Measurements from ENCODE around the gene MLLT3. TPM values are rescaled to one million over a fixed set of nuclear protein-coding genes. Genes with fewer than 3 reads are reported as not detected.

The MLLT3 gene
- total and polyA plus RNA-seq, 2 of the 8 experiments (the other 6 are each of a cell fraction or from before 2014, with no cell fraction given): 5.9 to 9.6 TPM

DNA sequence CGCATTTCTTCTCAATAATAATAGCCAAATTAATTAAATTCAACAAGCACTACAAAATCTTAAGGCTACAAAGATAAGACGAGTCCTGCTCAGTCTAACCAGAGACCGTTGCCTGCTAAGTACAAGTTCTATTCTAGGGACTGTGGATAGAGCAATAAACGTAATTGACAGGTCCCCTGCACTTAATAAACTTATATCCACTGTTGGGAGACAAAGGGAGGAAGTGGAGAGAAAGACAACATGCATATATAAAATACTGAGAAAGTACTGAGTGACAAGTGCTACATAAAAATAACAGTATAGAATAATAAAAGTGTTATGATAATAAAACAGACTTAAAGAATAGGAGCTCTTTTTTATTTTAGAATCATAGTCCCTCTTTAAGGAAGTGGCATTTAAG is 158.1 kb downstream of the MLLT3 start:
- TF ChIP-seq BACH1 (IDR thresholded peaks at IDR 0.05; ENCODE audit: low read length) (no peak), TEAD4 (IDR thresholded peaks at IDR 0.05; ENCODE audit: low read depth, low read length) (no peak), JUN (IDR thresholded peaks at IDR 0.05; ENCODE audit: low read depth, low read length) (no peak), CREB1 (IDR thresholded peaks at IDR 0.05) (no peak), GABPA (IDR thresholded peaks at IDR 0.05; ENCODE audit: borderline replicate concordance, insufficient read depth, low read length) (no peak), ASH2L (IDR thresholded peaks at IDR 0.05; ENCODE audit: low read length) (no peak), SP2 (IDR thresholded peaks at IDR 0.05; ENCODE audit: low read length) (no peak), GTF2F1 (IDR thresholded peaks at IDR 0.05; ENCODE audit: borderline replicate concordance, low read depth, low read length) (no peak), NANOG (IDR thresholded peaks at IDR 0.05; ENCODE audit: insufficient read depth, low read depth, low read length, poor library complexity, severe bottlenecking) (no peak), RBBP5 (IDR thresholded peaks at IDR 0.05; ENCODE audit: borderline replicate concordance, low read depth, low read length) (no peak), BCL11A (IDR thresholded peaks at IDR 0.05; ENCODE audit: low read depth in 2 of 2, low read length in 2 of 2) (no peak), MAFK (IDR thresholded peaks at IDR 0.05; ENCODE audit: low read depth, low read length) (no peak)
- TF ChIP-seq, protein P1, sequence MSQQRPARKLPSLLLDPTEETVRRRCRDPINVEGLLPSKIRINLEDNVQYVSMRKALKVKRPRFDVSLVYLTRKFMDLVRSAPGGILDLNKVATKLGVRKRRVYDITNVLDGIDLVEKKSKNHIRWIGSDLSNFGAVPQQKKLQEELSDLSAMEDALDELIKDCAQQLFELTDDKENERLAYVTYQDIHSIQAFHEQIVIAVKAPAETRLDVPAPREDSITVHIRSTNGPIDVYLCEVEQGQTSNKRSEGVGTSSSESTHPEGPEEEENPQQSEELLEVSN (IDR thresholded peaks at IDR 0.05): no peak
- Histone ChIP-seq H2BK20ac (ENCODE audit: low read length) (no peak overlapping the region), H4K20me1 (replicated peaks in 1 of 2; ENCODE audit: control insufficient read depth in 1 of 2, insufficient read depth in 2 of 2, low read length in 2 of 2) (no peaks in the 10 kb centered on the region), H4K5ac (ENCODE audit: insufficient read length, low read depth, low read length) (no peak overlapping the region), H3K56ac (replicated peaks; ENCODE audit: insufficient read length, low read depth, low read length) (no peak overlapping the region), H3K36me3 (ENCODE audit: control insufficient read depth in 2 of 4, insufficient read depth in 4 of 4, low read length in 3 of 4) (no peaks in the 10 kb centered on the region), H2AFZ (ENCODE audit: low read length) (no peak overlapping the region), H3K4ac (replicated peaks; ENCODE audit: insufficient read length, low read depth, low read length) (no peak overlapping the region), H4K91ac (replicated peaks; ENCODE audit: insufficient read length, low read length) (no peak overlapping the region), H3K4me3 (ENCODE audit: extremely low read depth in 1 of 4, insufficient read depth in 2 of 4, low read depth in 3 of 4, low read length in 4 of 4) (no peak overlapping the region), H3K4me2 (ENCODE audit: insufficient read depth in 1 of 2, low read depth in 2 of 2, low read length in 2 of 2) (no peak overlapping the region), H3K9ac (replicated peaks in 1 of 4; ENCODE audit: extremely low read depth in 1 of 4, low read depth in 3 of 4, low read length in 3 of 4) (no peak overlapping the region), H3K27ac (ENCODE audit: low read depth, low read length) (no peak overlapping the region), H3K79me2 (ENCODE audit: control insufficient read depth in 1 of 2, insufficient read depth in 2 of 2, low read length in 2 of 2) (no peaks in the 10 kb centered on the region), H2BK12ac (ENCODE audit: low read depth, low read length) (no peak overlapping the region), H2AK5ac (ENCODE audit: low read depth, low read length) (no peak overlapping the region), H3K9me3 (ENCODE audit: insufficient read depth in 2 of 2, low read depth in 1 of 2, low read length in 1 of 2) (no peaks in the 10 kb centered on the region), H3K23me2 (ENCODE audit: low read depth, low read length) (no peaks in the 10 kb centered on the region), H3K79me1 (ENCODE audit: low read depth, low read length) (no peaks in the 10 kb centered on the region), H2BK15ac (ENCODE audit: low read length) (no peak overlapping the region), H3K18ac (ENCODE audit: extremely low read depth, low read length) (no peak overlapping the region), H4K8ac (ENCODE audit: extremely low read depth, insufficient read depth, low read length) (no peak overlapping the region), H3K14ac (ENCODE audit: insufficient read length) (no peak overlapping the region), H3K27me3 (replicated peaks in 1 of 4; ENCODE audit: control insufficient read depth in 3 of 4, extremely low read depth in 1 of 4, insufficient read depth in 3 of 4, low read length in 3 of 4) (no peaks in the 10 kb centered on the region), H3K4me1 (replicated peaks in 1 of 4; ENCODE audit: control insufficient read depth in 3 of 4, insufficient read depth in 4 of 4, low read length in 3 of 4) (no peaks in the 10 kb centered on the region), H2BK120ac (replicated peaks; ENCODE audit: low read depth, low read length) (no peak overlapping the region), H2BK5ac (ENCODE audit: low read depth, low read length) (no peak overlapping the region), H3K23ac (ENCODE audit: insufficient read length) (no peak overlapping the region)
- CTCF ChIA-PET (ENCODE audit: partially characterized antibody): interaction anchor here (0.6 kb wide), 1 partner anchor 118 kb away, joined by 4 read pairs; no protein-coding TSS in a partner anchor
- DNase-seq (ENCODE audit: low read depth in 1 of 2, low spot score in 2 of 2): no peak
- 89 to 100% methylated on average over 1 to 4 of the region's 4 CpGs for WGBS, 2 experiments (ENCODE audit: extremely low coverage in 1 of 2, insufficient coverage in 1 of 2, insufficient read length in 1 of 2, insufficient replicate concordance in 2 of 2, low coverage in 1 of 2, low lambda C conversion rate in 2 of 2, missing lambda C conversion rate in 1 of 2)
- POLR2A ChIA-PET (ENCODE audit: partially characterized antibody): no interaction called here
- no peak for FAIRE-seq

Measured in H1 (cell line).